ENCODE data around the gene SLC28A3. TPM values are rescaled to one million over a fixed set of nuclear protein-coding genes. Genes with fewer than 3 reads are reported as not detected.

The SLC28A3 gene
- total and polyA plus RNA-seq, 2 donors (not counting 3 experiments of a cell fraction or from before 2014, with no cell fraction given), result not detected

GRCh38 chr9:84330246-84330645 is 10.3 kb downstream of the SLC28A3 start:
- Histone ChIP-seq H3K79me2 (ENCODE audit: control insufficient read depth, insufficient read depth, low read length) (no peaks in the 10 kb centered on the region), H3K4me1 (ENCODE audit: control insufficient read depth, extremely low read depth, insufficient read depth, low read length) (peaks cover 5% of the 10 kb centered on the region), H3K9me3 (replicated peaks; ENCODE audit: control insufficient read depth, insufficient read depth, low read length) (no peaks in the 10 kb centered on the region), H3K36me3 (ENCODE audit: control insufficient read depth in 2 of 2, extremely low read depth in 1 of 2, insufficient read depth in 2 of 2, low read length in 2 of 2) (no peaks in the 10 kb centered on the region), H3K9me1 (replicated peaks; ENCODE audit: control insufficient read depth, extremely low read depth, insufficient read depth, low read length) (no peaks in the 10 kb centered on the region), H4K20me1 (replicated peaks; ENCODE audit: control insufficient read depth, extremely low read depth, insufficient read depth, low read length) (no peaks in the 10 kb centered on the region), H2AFZ (ENCODE audit: low read depth, low read length) (no peak overlapping the region), H3K9ac (replicated peaks; ENCODE audit: extremely low read depth, insufficient read depth, low read length) (no peak overlapping the region), H3K27me3 (ENCODE audit: control insufficient read depth in 2 of 2, insufficient read depth in 2 of 2, low read length in 2 of 2) (no peaks in the 10 kb centered on the region), H3K27ac (ENCODE audit: insufficient read depth, low read depth, low read length) (no peak overlapping the region), H3K4me3 (replicated peaks in 1 of 3; ENCODE audit: insufficient read depth in 1 of 3, low read depth in 1 of 3, low read length in 3 of 3) (no peak overlapping the region), H3K4me2 (ENCODE audit: insufficient read depth, low read length) (no peak overlapping the region)
- TF ChIP-seq, protein P1, sequence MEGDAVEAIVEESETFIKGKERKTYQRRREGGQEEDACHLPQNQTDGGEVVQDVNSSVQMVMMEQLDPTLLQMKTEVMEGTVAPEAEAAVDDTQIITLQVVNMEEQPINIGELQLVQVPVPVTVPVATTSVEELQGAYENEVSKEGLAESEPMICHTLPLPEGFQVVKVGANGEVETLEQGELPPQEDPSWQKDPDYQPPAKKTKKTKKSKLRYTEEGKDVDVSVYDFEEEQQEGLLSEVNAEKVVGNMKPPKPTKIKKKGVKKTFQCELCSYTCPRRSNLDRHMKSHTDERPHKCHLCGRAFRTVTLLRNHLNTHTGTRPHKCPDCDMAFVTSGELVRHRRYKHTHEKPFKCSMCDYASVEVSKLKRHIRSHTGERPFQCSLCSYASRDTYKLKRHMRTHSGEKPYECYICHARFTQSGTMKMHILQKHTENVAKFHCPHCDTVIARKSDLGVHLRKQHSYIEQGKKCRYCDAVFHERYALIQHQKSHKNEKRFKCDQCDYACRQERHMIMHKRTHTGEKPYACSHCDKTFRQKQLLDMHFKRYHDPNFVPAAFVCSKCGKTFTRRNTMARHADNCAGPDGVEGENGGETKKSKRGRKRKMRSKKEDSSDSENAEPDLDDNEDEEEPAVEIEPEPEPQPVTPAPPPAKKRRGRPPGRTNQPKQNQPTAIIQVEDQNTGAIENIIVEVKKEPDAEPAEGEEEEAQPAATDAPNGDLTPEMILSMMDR (IDR thresholded peaks at IDR 0.05; ENCODE audit: extremely low read depth in 1 of 2, insufficient read depth in 1 of 2, low read depth in 1 of 2, low read length in 2 of 2), result no peak
- TF ChIP-seq, protein P2, sequence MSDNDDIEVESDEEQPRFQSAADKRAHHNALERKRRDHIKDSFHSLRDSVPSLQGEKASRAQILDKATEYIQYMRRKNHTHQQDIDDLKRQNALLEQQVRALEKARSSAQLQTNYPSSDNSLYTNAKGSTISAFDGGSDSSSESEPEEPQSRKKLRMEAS (IDR thresholded peaks at IDR 0.05; ENCODE audit: insufficient read depth, insufficient read length), result no peak
- no peak for TF ChIP-seq JUN (IDR thresholded peaks at IDR 0.05; ENCODE audit: borderline replicate concordance, insufficient read depth, insufficient read length, low read depth)
- no peak for TF ChIP-seq POLR2A (IDR thresholded peaks at IDR 0.05; ENCODE audit: low read depth, low read length)
- no peak for TF ChIP-seq POLR2AphosphoS5 (IDR thresholded peaks at IDR 0.05; ENCODE audit: insufficient read depth, low read depth, low read length)
- TF ChIP-seq GATA2 (IDR thresholded peaks at IDR 0.05; ENCODE audit: insufficient read depth, insufficient read length, low read depth, low read length), result no peak
- no peak for TF ChIP-seq MYC (IDR thresholded peaks at IDR 0.05; ENCODE audit: low read depth, low read length)
- TF ChIP-seq EZH2 (IDR thresholded peaks at IDR 0.05; ENCODE audit: borderline replicate concordance, low read depth, low read length, severe bottlenecking), result no peak
- no peak for TF ChIP-seq FOS (IDR thresholded peaks at IDR 0.05; ENCODE audit: borderline replicate concordance, insufficient read depth, low read length)
- ChIA-PET CTCF (no interaction called here), POLR2A (no interaction called here)
- dilution Hi-C loops (cut with MboI; ENCODE audit: extremely low pct_ligation_motif_present, low sequenced_read_pairs) (no loop called here), intact Hi-C loops (cut with micrococcal nuclease) (no loop called here)
- DNase-seq (ENCODE audit: low read depth, low spot score), result no peak
- BruUV-seq (replicated peaks), result no TSS peak
- no peak for FAIRE-seq
